Measurements from ENCODE around the gene DSPP. TPM values are rescaled to one million over a fixed set of nuclear protein-coding genes. Genes with fewer than 3 reads are reported as not detected.
"Not testable (repeated sequence)": the region's sequence is repeated elsewhere in the genome, so short reads cannot be mapped to it uniquely, and the experiment has no call there.

DSPP gene
- not detected for total RNA-seq

DNA sequence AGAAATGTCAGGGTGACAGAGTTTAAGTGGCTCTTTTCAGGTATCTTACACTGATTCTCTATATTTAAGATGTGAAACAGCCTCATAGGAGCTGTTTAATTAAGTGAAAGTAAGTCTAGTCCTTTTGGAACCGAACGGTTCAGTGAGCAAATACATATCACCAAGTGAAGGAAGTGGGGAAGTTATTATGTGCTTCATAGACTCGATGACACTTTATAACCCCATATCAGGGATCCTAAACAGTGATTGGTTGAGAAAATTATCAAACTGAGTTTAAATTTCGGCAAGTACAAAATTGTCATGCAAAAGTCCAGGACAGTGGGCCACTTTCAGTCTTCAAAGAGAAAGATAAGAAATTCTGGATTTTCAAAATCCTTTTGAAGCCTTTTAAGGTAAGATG is at the start of gene DSPP:
TSS of gene DSPP (plus strand) at position 301 of the 400 bp plus-strand sequence. CDS start 2,380 bp downstream, outside the sequence.
- H3K4me1 Mint-ChIP-seq = peaks cover 2% of the 10 kb centered on the region
- no peaks in the 10 kb centered on the region for H3K9me3 Mint-ChIP-seq (ENCODE audit: low read depth)
- ATAC-seq = no peak
- CTCF ChIA-PET = no interaction called here
- peaks cover 10% of the 10 kb centered on the region for H3K27me3 Mint-ChIP-seq
- no peak for DNase-seq
- H3K27ac Mint-ChIP-seq = no peak within 1 kb of the TSS
- no peaks in the 10 kb centered on the region for H3K36me3 Mint-ChIP-seq
- no peak within 1 kb of the TSS for H3K4me3 Mint-ChIP-seq

- H3K4me3 Mint-ChIP-seq = peak overlapping the region; percentile 9
- H3K27me3 Mint-ChIP-seq = no peaks in the 10 kb centered on the region
- peak overlapping the region; percentile 78 for H3K27ac Mint-ChIP-seq
- CTCF ChIA-PET = interaction anchor here (0.7 to 1.5 kb wide), 3 partner anchors 9 to 729 kb away, joined by 3 to 4 read pairs (median 4); no protein-coding TSS in a partner anchor
- DNase-seq (peak; percentile 87), ATAC-seq (peak; percentile 100)
- H3K9me3 Mint-ChIP-seq (ENCODE audit: low read depth) = peaks cover 2% of the 10 kb centered on the region
- H3K36me3 Mint-ChIP-seq = peaks cover 3% of the 10 kb centered on the region
- H3K4me1 Mint-ChIP-seq = peaks cover 33% of the 10 kb centered on the region
These were observed 49.1 kb upstream of the DSPP start for GRCh38 chr4:87559090-87559837.

GRCh38 chr4:87560802-87561201 is 47.5 kb upstream of the DSPP start:
- ATAC-seq (no peak), DNase-seq (no peak)
- peaks cover 37% of the 10 kb centered on the region for H3K4me1 Mint-ChIP-seq
- H3K27ac Mint-ChIP-seq = no peak overlapping the region
- peaks cover 2% of the 10 kb centered on the region for H3K27me3 Mint-ChIP-seq
- CTCF ChIA-PET = interaction anchor here (1.7 kb wide), 1 partner anchor 63 kb away, joined by 6 read pairs; no protein-coding TSS in a partner anchor
- H3K9me3 Mint-ChIP-seq (ENCODE audit: low read depth) = peaks cover 2% of the 10 kb centered on the region
- H3K36me3 Mint-ChIP-seq = peaks cover 3% of the 10 kb centered on the region
- H3K4me3 Mint-ChIP-seq = no peak overlapping the region

DNA sequence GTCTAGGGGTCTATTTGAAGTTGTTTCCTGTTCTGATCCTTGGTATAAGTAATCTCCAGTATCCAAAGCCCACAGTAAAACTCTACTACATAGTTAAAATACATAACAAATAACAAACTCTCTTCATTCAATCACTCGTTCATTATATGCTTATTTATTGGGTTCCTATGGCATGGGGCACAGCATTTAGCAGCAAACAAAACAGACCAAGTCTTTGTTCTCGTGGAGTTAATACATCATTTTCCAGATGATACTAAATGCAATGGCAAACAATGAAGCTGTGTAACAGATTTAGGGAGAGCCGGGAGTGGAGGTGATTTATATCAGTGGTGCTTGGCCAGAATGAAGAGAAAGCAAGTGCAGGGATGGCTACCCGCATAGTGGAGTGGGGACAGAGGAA is 42.6 kb upstream of the DSPP start:
- H3K9me3 Mint-ChIP-seq (ENCODE audit: low read depth) = no peaks in the 10 kb centered on the region
- ATAC-seq (no peak), DNase-seq (no peak)
- H3K36me3 Mint-ChIP-seq = peaks cover 3% of the 10 kb centered on the region
- no peak overlapping the region for H3K4me3 Mint-ChIP-seq
- no peak overlapping the region for H3K27ac Mint-ChIP-seq
- H3K4me1 Mint-ChIP-seq = peaks cover 17% of the 10 kb centered on the region
- CTCF ChIA-PET = no interaction called here
- H3K27me3 Mint-ChIP-seq = peaks cover 10% of the 10 kb centered on the region

- Mint-ChIP-seq H3K4me1 (peaks cover 15% of the 10 kb centered on the region), H3K27ac (no peak overlapping the region), H3K4me3 (no peak overlapping the region), H3K27me3 (peaks cover 13% of the 10 kb centered on the region), H3K36me3 (no peaks in the 10 kb centered on the region), H3K9me3 (ENCODE audit: low read depth) (no peaks in the 10 kb centered on the region)
- ATAC-seq (no peak), DNase-seq (no peak)
- CTCF ChIA-PET = no interaction called here
These were observed 42.1 kb upstream of the DSPP start for GRCh38 chr4:87566276-87566675.

GRCh38 chr4:87567191-87567590 is 41.1 kb upstream of the DSPP start:
- CTCF ChIA-PET = interaction anchor here (0.7 kb wide), 1 partner anchor 11 kb away, joined by 3 read pairs; no protein-coding TSS in a partner anchor
- ATAC-seq (no peak), DNase-seq (no peak)
- Mint-ChIP-seq H3K9me3 (ENCODE audit: low read depth) (no peaks in the 10 kb centered on the region), H3K4me3 (no peak overlapping the region), H3K36me3 (no peaks in the 10 kb centered on the region), H3K27me3 (peaks cover 13% of the 10 kb centered on the region), H3K27ac (no peak overlapping the region), H3K4me1 (peaks cover 15% of the 10 kb centered on the region)

DNA sequence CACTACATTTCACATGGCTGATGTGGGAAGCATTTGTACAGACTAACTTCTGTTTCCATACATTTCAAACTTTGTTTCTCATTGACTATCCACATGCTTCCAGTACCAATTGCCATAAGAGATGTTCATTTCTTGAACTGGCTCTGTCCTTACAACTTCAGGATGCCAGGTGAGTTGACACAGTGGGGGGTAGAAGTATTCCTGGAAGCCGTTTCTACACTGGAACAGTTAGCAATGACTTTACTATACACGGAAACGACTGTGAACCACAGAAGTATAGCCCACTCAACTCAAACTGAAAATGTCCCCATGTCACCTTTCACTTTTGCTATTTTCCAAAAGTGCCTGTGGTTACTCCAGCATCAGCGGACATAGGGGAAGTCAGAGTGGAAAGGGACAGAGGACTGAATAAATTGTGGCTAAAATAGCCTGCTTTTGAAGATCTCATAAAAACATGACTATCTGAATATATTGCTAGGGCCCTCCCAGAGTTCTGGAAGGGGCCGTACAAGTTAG is 38.0 kb upstream of the DSPP start:
- Mint-ChIP-seq H3K36me3 (peaks cover 1% of the 10 kb centered on the region), H3K4me1 (peaks cover 11% of the 10 kb centered on the region), H3K4me3 (no peak overlapping the region), H3K27ac (no peak overlapping the region), H3K9me3 (ENCODE audit: low read depth) (no peaks in the 10 kb centered on the region), H3K27me3 (peaks cover 13% of the 10 kb centered on the region)
- ATAC-seq (peak; percentile 39), DNase-seq (no peak)
- CTCF ChIA-PET = no interaction called here

GRCh38 chr4:87574376-87574775 is 34.0 kb upstream of the DSPP start:
- CTCF ChIA-PET; DNase-seq; H3K27me3 Mint-ChIP-seq; ATAC-seq; H3K36me3 Mint-ChIP-seq; H3K4me1 Mint-ChIP-seq; H3K27ac Mint-ChIP-seq; H3K4me3 Mint-ChIP-seq; H3K9me3 Mint-ChIP-seq (ENCODE audit: low read depth): not testable (repeated sequence)

DNA sequence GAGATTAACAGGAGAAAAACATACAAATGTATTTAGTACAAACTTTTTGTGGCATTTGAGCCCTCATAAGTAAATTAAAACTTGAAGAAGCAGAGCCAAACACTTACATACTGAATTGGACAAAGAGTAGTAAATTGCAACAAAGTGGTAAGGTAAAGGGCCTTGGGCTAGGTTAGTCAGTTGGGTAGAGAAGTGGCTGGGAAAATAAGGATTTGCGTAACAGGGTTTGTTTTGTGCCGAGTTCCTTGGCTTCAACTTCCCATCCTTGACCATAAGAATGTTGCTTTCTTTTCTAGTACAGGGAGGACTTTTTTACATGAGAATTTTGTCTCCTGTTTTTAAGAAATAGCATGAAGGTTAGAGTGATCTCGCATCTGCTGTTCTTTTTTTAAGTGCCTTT is 33.3 kb upstream of the DSPP start:
- peaks cover 3% of the 10 kb centered on the region for H3K36me3 Mint-ChIP-seq
- no peaks in the 10 kb centered on the region for H3K9me3 Mint-ChIP-seq (ENCODE audit: low read depth)
- H3K4me3 Mint-ChIP-seq = no peak overlapping the region
- CTCF ChIA-PET = no interaction called here
- peaks cover 4% of the 10 kb centered on the region for H3K27me3 Mint-ChIP-seq
- no peak for ATAC-seq
- no peak for DNase-seq
- no peak overlapping the region for H3K27ac Mint-ChIP-seq
- H3K4me1 Mint-ChIP-seq = peaks cover 10% of the 10 kb centered on the region

- Mint-ChIP-seq H3K27ac (no peak overlapping the region), H3K36me3 (peaks cover 3% of the 10 kb centered on the region), H3K4me1 (peaks cover 6% of the 10 kb centered on the region), H3K4me3 (no peak overlapping the region), H3K27me3 (peaks cover 4% of the 10 kb centered on the region), H3K9me3 (ENCODE audit: low read depth) (no peaks in the 10 kb centered on the region)
- CTCF ChIA-PET = no interaction called here
- DNase-seq (no peak), ATAC-seq (no peak)
These were observed 32.9 kb upstream of the DSPP start for GRCh38 chr4:87575408-87575807.

- Mint-ChIP-seq H3K27ac (no peak overlapping the region), H3K4me3 (no peak overlapping the region), H3K36me3 (peaks cover 3% of the 10 kb centered on the region), H3K9me3 (ENCODE audit: low read depth) (no peaks in the 10 kb centered on the region), H3K27me3 (peaks cover under 1% of the 10 kb centered on the region), H3K4me1 (peaks cover under 1% of the 10 kb centered on the region)
- CTCF ChIA-PET = no interaction called here
- no peak for DNase-seq
- ATAC-seq = no peak
These were observed 32.3 kb upstream of the DSPP start for GRCh38 chr4:87575983-87576382.

DNA sequence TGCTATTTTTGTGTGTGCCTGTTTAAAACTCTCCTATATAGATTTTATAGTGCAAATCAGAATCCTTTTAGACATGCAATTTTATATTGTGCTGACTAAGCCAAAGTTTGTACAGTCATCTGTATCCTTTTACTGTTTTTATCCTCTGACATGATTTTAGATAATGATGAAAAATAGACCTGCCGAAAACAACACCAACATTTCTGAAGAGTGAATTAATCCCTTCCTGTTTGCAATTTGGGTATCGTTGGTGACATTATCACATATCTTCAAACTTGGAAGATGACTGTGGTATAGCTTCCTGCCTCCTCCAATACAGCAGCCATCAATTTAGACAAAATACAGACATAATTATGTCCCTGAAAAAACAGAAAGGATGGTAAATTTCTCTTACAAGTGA is 28.9 kb upstream of the DSPP start:
- no peak for DNase-seq
- Mint-ChIP-seq H3K27me3 (no peaks in the 10 kb centered on the region), H3K36me3 (peaks cover 2% of the 10 kb centered on the region), H3K9me3 (ENCODE audit: low read depth) (no peaks in the 10 kb centered on the region), H3K4me3 (no peak overlapping the region), H3K27ac (no peak overlapping the region), H3K4me1 (peaks cover 2% of the 10 kb centered on the region)
- CTCF ChIA-PET = no interaction called here
- no peak for ATAC-seq

DNA sequence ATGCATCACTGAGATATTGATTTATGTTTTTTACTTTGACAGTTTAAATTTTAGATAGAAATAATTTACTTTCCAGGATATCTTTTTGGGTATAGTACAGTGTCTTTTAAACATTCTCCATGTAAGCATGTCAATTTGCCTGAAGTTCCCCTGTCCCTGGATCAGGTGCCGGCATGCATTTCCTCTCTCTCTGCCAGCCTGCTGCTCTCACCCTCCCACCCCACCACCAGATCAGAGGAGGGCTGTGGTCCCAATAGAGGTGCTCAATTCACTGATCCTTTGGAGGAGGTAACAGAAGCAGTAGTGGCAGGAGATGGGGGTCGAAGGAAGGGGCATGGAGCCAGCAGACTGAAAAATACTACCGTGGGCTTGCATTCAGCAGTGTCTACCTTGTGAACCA is 28.3 kb upstream of the DSPP start:
- CTCF ChIA-PET = no interaction called here
- Mint-ChIP-seq H3K27ac (no peak overlapping the region), H3K9me3 (ENCODE audit: low read depth) (no peaks in the 10 kb centered on the region), H3K36me3 (peaks cover 2% of the 10 kb centered on the region), H3K27me3 (no peaks in the 10 kb centered on the region), H3K4me1 (peaks cover 2% of the 10 kb centered on the region), H3K4me3 (no peak overlapping the region)
- no peak for DNase-seq
- ATAC-seq = no peak

GRCh38 chr4:87584222-87584908 is 24.0 kb upstream of the DSPP start:
- Mint-ChIP-seq H3K36me3 (no peaks in the 10 kb centered on the region), H3K27ac (no peak overlapping the region), H3K4me1 (peaks cover 2% of the 10 kb centered on the region), H3K27me3 (no peaks in the 10 kb centered on the region), H3K9me3 (ENCODE audit: low read depth) (no peaks in the 10 kb centered on the region), H3K4me3 (no peak overlapping the region)
- CTCF ChIA-PET = no interaction called here
- DNase-seq = no peak
- ATAC-seq = no peak
